Hematopoietic multipotent progenitor cell treated with erythropoietin and hydrocortisone succinate and interleukin-3 and kit ligand, for 17 days (in vitro differentiated cells): ENCODE measurements around the gene TNFRSF14.
A peak's percentile ranks its signal among the peaks of the same experiment; 100 is the strongest.
"Not testable (repeated sequence)": the region's sequence is repeated elsewhere in the genome, so short reads cannot be mapped to it uniquely, and the experiment has no call there.

Source experiments
- DNase-seq: peaks from one replicate; pipeline ENCODE4 v3.0.0-alpha.2; 2015; ENCODE audit warnings: low spot score

TNFRSF14 gene

GRCh38 chr1:2569060-2569459 is 12.9 kb downstream of the TNFRSF14 start:
- DNase-seq: no peak

- DNase-seq: not testable (repeated sequence)
Observed at GRCh38 chr1:2569703-2570102, 13.5 kb downstream of the TNFRSF14 start.

GRCh38 chr1:2570332-2570731 is 14.2 kb downstream of the TNFRSF14 start:
- no peak for DNase-seq

GRCh38 chr1:2571348-2571747 is 15.2 kb downstream of the TNFRSF14 start:
- DNase-seq: no peak

- no peak for DNase-seq
Observed at GRCh38 chr1:2573250-2573920, 17.2 kb downstream of the TNFRSF14 start.

- no peak for DNase-seq
Observed at GRCh38 chr1:2574350-2574749, 18.2 kb downstream of the TNFRSF14 start.

- no peak for DNase-seq
Observed at GRCh38 chr1:2575801-2576663, 19.9 kb downstream of the TNFRSF14 start.

- DNase-seq: not testable (repeated sequence)
Observed at GRCh38 chr1:2577565-2578075, 21.4 kb downstream of the TNFRSF14 start.

GRCh38 chr1:2578758-2579118 is 22.6 kb downstream of the TNFRSF14 start:
- DNase-seq: no peak

GRCh38 chr1:2580691-2581090 is 24.5 kb downstream of the TNFRSF14 start:
- no peak for DNase-seq

GRCh38 chr1:2582391-2582790 is 26.2 kb downstream of the TNFRSF14 start:
- no peak for DNase-seq

GRCh38 chr1:2583331-2583791 is 27.2 kb downstream of the TNFRSF14 start:
- DNase-seq: no peak

GRCh38 chr1:2583871-2584351 is 27.7 kb downstream of the TNFRSF14 start:
- no peak for DNase-seq

GRCh38 chr1:2584686-2585317 is 28.6 kb downstream of the TNFRSF14 start:
- peak; percentile 9 for DNase-seq

- DNase-seq: peak; percentile 50
Observed at GRCh38 chr1:2585318-2586092, 29.3 kb downstream of the TNFRSF14 start.

GRCh38 chr1:2586154-2587070 is 30.2 kb downstream of the TNFRSF14 start, which contains the start of gene PRXL2B:
Gene PRXL2B (plus strand): TSS chr1:2586777. CDS start chr1:2586886, 109 bp downstream.
- peak; percentile 96 for DNase-seq

- DNase-seq: no peak
Observed at GRCh38 chr1:2587071-2587859, 31.1 kb downstream of the TNFRSF14 start.

- DNase-seq: no peak
Observed at GRCh38 chr1:2587860-2588571, 31.8 kb downstream of the TNFRSF14 start.
